ENCODE results near the gene PDX1. TPM values are rescaled to one million over a fixed set of nuclear protein-coding genes. Genes with fewer than 3 reads are reported as not detected.

Gene PDX1
- total RNA-seq, 2 donors from 2014 or later = not detected

- no peak overlapping the region for H3K27ac ChIP-seq
- no peaks in the 10 kb centered on the region for H3K9me3 ChIP-seq
- DNase-seq (ENCODE audit: low spot score) = no peak
- no peak for TF ChIP-seq CTCF (IDR thresholded peaks at IDR 0.05)
- H3K4me3 ChIP-seq = no peak overlapping the region
- H3K4me1 ChIP-seq = no peaks in the 10 kb centered on the region
- H3K36me3 ChIP-seq = no peaks in the 10 kb centered on the region
- H3K27me3 ChIP-seq = peaks cover 0 to 4% of the 10 kb centered on the region in 2 donors
Measured at GRCh38 chr13:27907121-27907787, 12.5 kb upstream of the PDX1 start.

- Histone ChIP-seq H3K27ac (no peak overlapping the region), H3K36me3 (no peaks in the 10 kb centered on the region)
- DNase-seq (ENCODE audit: low spot score) = no peak
Measured at GRCh38 chr13:27909378-27909777, 10.4 kb upstream of the PDX1 start.

GRCh38 chr13:27911521-27911920 is 8.3 kb upstream of the PDX1 start:
- no peak overlapping the region for H3K4me3 ChIP-seq
- no peaks in the 10 kb centered on the region for H3K36me3 ChIP-seq
- DNase-seq (ENCODE audit: low spot score) = no peak
- H3K9me3 ChIP-seq = no peaks in the 10 kb centered on the region
- peaks cover 9 to 12% of the 10 kb centered on the region in 2 donors for H3K27me3 ChIP-seq
- no peak overlapping the region for H3K27ac ChIP-seq
- TF ChIP-seq CTCF (IDR thresholded peaks at IDR 0.05) = no peak
- H3K4me1 ChIP-seq = no peaks in the 10 kb centered on the region

More at GRCh38 chr13:27909378-27909777, 10.4 kb upstream of the PDX1 start:
- Histone ChIP-seq H3K27me3 (peaks cover 0 to 4% of the 10 kb centered on the region in 2 donors), H3K9me3 (no peaks in the 10 kb centered on the region), H3K4me1 (no peaks in the 10 kb centered on the region), H3K4me3 (no peak overlapping the region)
- TF ChIP-seq CTCF (IDR thresholded peaks at IDR 0.05) = no peak

- Histone ChIP-seq H3K9me3 (no peaks in the 10 kb centered on the region), H3K4me3 (no peak overlapping the region), H3K36me3 (no peaks in the 10 kb centered on the region), H3K4me1 (peaks cover 0 to 13% of the 10 kb centered on the region in 2 donors), H3K27ac (no peak overlapping the region), H3K27me3 (peaks cover 21 to 28% of the 10 kb centered on the region in 2 donors)
- DNase-seq (ENCODE audit: low spot score) = no peak
- no peak for TF ChIP-seq CTCF (IDR thresholded peaks at IDR 0.05)
Measured at GRCh38 chr13:27913160-27913559, 6.6 kb upstream of the PDX1 start.

- Histone ChIP-seq H3K27me3 (peaks cover 38 to 50% of the 10 kb centered on the region in 2 donors), H3K4me3 (no peak overlapping the region), H3K27ac (no peak overlapping the region), H3K36me3 (no peaks in the 10 kb centered on the region), H3K9me3 (no peaks in the 10 kb centered on the region), H3K4me1 (peaks cover 0 to 27% of the 10 kb centered on the region in 2 donors)
- DNase-seq (ENCODE audit: low spot score) = no peak
- TF ChIP-seq CTCF (IDR thresholded peaks at IDR 0.05) = no peak
Measured at GRCh38 chr13:27915301-27916207, 4.2 kb upstream of the PDX1 start.

Data from right atrium auricular region (tissue), 2 donors.